ENCODE results near the gene MICU1.
"Not testable (repeated sequence)": the region's sequence is repeated elsewhere in the genome, so short reads cannot be mapped to it uniquely, and the experiment has no call there.

MICU1 gene

GRCh38 chr10:72337722-72338121, 288.2 kb downstream of the MICU1 start:
- DNase-seq: no peak

- DNase-seq: peak; percentile 63 to 78
Observed at GRCh38 chr10:72337039-72337629, 288.7 kb downstream of the MICU1 start.

- no peak for DNase-seq
Observed at GRCh38 chr10:72336259-72337038, 289.4 kb downstream of the MICU1 start.

GRCh38 chr10:72335394-72336258, 290.3 kb downstream of the MICU1 start:
- DNase-seq: no peak

- peak; percentile 27 to 51 for DNase-seq
Observed at GRCh38 chr10:72334825-72335393, 291.0 kb downstream of the MICU1 start.

GRCh38 chr10:72334196-72334824, 291.6 kb downstream of the MICU1 start:
- DNase-seq: peak in 1 of 2 donors; percentile 69

GRCh38 chr10:72333112-72334015, 292.5 kb downstream of the MICU1 start:
- no peak for DNase-seq

- no peak for DNase-seq
Observed at GRCh38 chr10:72332423-72333111, 293.3 kb downstream of the MICU1 start.

GRCh38 chr10:72331575-72332422, 294.1 kb downstream of the MICU1 start:
- DNase-seq: peak; percentile 84 to 93

GRCh38 chr10:72330069-72330426, 295.8 kb downstream of the MICU1 start:
- DNase-seq: no peak

GRCh38 chr10:72329290-72330068, 296.4 kb downstream of the MICU1 start:
- DNase-seq: no peak

- no peak for DNase-seq
Observed at GRCh38 chr10:72328829-72329204, 297.1 kb downstream of the MICU1 start.

- peak; percentile 69 to 71 for DNase-seq
Observed at GRCh38 chr10:72328045-72328828, 297.6 kb downstream of the MICU1 start.

- not testable (repeated sequence) for DNase-seq
Observed at GRCh38 chr10:72326665-72327603, 298.9 kb downstream of the MICU1 start.

- peak; percentile 68 to 72 for DNase-seq
Observed at GRCh38 chr10:72325243-72326175, 300.4 kb downstream of the MICU1 start.

- no peak for DNase-seq
Observed at GRCh38 chr10:72323771-72324191, 302.1 kb downstream of the MICU1 start.
